Measurements from ENCODE around the gene DYNLT1. TPM values are rescaled to one million over a fixed set of nuclear protein-coding genes. Genes with fewer than 3 reads are reported as not detected.
A peak's percentile ranks its signal among the peaks of the same experiment; 100 is the strongest.

DYNLT1 gene
- polyA plus RNA-seq (2011; rRNA removed) (174 and 232 TPM in 2 replicates), polyA plus RNA-seq (2017; fragmentation: RNase III; extraction: RNeasy Plus Mini Kit Qiagen cat#74134 plus additional on column Dnase treatment) (130 to 136 TPM (median 133 TPM) in 3 replicates), polyA minus RNA-seq (2011; rRNA and poly(A)+ RNA removed) (51.4 and 52.3 TPM in 2 replicates)
- 101 and 110 TPM in 2 replicates for polyA plus RNA-seq (2012; cell fraction: cytosol; rRNA removed)
- 33.4 and 56.6 TPM in 2 replicates for polyA plus RNA-seq (2012; cell fraction: nucleus; rRNA removed)

DNA sequence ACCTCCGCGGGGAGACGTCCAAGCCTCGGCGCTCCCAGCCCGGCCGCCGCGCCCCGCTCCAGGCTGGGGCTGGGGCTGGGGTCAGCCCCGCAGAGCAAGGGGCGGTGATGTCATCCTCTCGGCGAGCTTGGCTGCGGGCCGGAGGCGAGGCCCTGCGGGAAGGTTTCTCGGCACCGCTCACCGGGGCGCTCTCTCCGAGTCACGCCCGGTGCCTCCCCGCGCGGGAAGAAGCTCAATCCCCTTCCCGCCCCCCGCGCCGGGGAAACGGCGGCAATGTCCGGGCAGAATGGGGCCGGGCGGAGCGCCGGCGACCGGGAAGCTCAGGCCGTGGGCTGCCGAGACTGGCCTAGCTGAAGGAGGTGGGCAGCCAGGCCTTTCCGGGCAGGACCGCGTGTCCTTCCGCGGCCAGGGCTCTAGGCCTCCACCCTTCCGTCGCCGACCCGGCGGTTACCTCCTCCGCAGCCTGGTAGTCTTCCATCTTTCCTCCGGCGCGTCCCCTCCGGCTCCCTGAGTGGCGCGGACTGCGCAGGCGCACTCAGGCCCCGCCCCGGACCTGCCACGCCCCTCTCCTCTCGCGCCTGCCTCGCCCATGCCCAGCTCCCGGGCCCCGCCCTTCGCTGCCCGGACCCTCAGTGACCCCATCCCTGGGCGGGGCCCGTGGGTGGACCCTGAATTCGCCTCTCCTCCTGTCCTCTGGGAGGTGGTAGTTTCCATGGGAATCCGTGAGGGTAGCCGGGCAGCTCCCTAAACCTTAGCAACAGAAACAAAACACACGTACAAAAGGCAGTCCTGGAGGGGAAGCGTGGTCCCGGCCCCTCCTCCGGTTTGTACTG is at the start of gene DYNLT1:
TSS of gene DYNLT1 (minus strand) at position 513 of the 833 bp plus-strand sequence. CDS start at position 478, 35 bp downstream.
- under 1% methylated on average over 17 of the region's 81 CpGs for WGBS (ENCODE audit: missing lambda C conversion rate)
- Histone ChIP-seq H3K4me1 (peaks cover 19% of the 10 kb centered on the region), H3K27ac (peak within 1 kb of the TSS; percentile 89 to 99), H3K9me3 (no peaks in the 10 kb centered on the region), H3K4me3 (peak within 1 kb of the TSS; percentile 84), H3K4me2 (peak within 1 kb of the TSS; percentile 79)
- peak; percentile 94 to 96 for ATAC-seq
- no peak for FAIRE-seq
- DNase-seq (ENCODE audit: low read depth in 1 of 2, low spot score in 1 of 2) = peak; percentile 77 to 88
- CTCF ChIA-PET = interaction anchor here (0.7 to 3.4 kb wide), 6 partner anchors 15 to 430 kb away, joined by 3 to 14 read pairs (median 4); no protein-coding TSS in a partner anchor
- POLR2A ChIA-PET = interaction anchor here (1.7 to 1.8 kb wide), 2 partner anchors 14 to 356 kb away, joined by 6 to 16 read pairs; partner anchors contain the start of gene RSPH3
- TF ChIP-seq TFCP2L1 (CRISPR knock-in tag; IDR thresholded peaks at IDR 0.05) (no peak), EP300 (IDR thresholded peaks at IDR 0.05) (no peak), HEYL (CRISPR knock-in tag; IDR thresholded peaks at IDR 0.05) (no peak), RAD21 (conservative IDR thresholded peaks at IDR 0.05 in 1 of 2, IDR thresholded peaks at IDR 0.05 in 1 of 2) (no peak), JUN (IDR thresholded peaks at IDR 0.05) (peak in 1 of 2 experiments; percentile 73; a peak in 2 of 5 replicates), POLR2A (IDR thresholded peaks at IDR 0.05; ENCODE audit: low read length) (peak; percentile 89), HOXB5 (CRISPR knock-in tag; IDR thresholded peaks at IDR 0.05) (no peak), NR3C1 (IDR thresholded peaks at IDR 0.05) (no peak), CHD4 (IDR thresholded peaks at IDR 0.05; ENCODE audit: borderline replicate concordance) (no peak), ZSCAN20 (CRISPR knock-in tag; IDR thresholded peaks at IDR 0.05) (no peak), CHD2 (IDR thresholded peaks at IDR 0.05; ENCODE audit: low read length, partially characterized antibody) (peak; percentile 5), NFE2L2 (conservative IDR thresholded peaks at IDR 0.05; ENCODE audit: low read length) (no peak), MAFK (IDR thresholded peaks at IDR 0.05; ENCODE audit: partially characterized antibody) (no peak), CEBPB (IDR thresholded peaks at IDR 0.05) (no peak), BHLHE40 (IDR thresholded peaks at IDR 0.05; ENCODE audit: low read depth, low read length) (no peak), MYC (IDR thresholded peaks at IDR 0.05; ENCODE audit: borderline replicate concordance, low read length) (no peak), ZNF302 (CRISPR knock-in tag; IDR thresholded peaks at IDR 0.05) (no peak), HOXA7 (CRISPR knock-in tag; IDR thresholded peaks at IDR 0.05) (no peak), FOSB (CRISPR knock-in tag; IDR thresholded peaks at IDR 0.05) (no peak), HDAC2 (IDR thresholded peaks at IDR 0.05) (no peak), EHF (CRISPR knock-in tag; IDR thresholded peaks at IDR 0.05) (no peak), KDM5A (IDR thresholded peaks at IDR 0.05) (peak; percentile 51; the same call in 1 of the 2 replicates), SMC3 (IDR thresholded peaks at IDR 0.05) (no peak), GATA3 (IDR thresholded peaks at IDR 0.05; ENCODE audit: borderline replicate concordance) (no peak)
- TF ChIP-seq, protein P1, sequence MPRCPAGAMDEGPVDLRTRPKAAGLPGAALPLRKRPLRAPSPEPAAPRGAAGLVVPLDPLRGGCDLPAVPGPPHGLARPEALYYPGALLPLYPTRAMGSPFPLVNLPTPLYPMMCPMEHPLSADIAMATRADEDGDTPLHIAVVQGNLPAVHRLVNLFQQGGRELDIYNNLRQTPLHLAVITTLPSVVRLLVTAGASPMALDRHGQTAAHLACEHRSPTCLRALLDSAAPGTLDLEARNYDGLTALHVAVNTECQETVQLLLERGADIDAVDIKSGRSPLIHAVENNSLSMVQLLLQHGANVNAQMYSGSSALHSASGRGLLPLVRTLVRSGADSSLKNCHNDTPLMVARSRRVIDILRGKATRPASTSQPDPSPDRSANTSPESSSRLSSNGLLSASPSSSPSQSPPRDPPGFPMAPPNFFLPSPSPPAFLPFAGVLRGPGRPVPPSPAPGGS (IDR thresholded peaks at IDR 0.05) = peak; percentile 48; the same call in 1 of the 3 replicates
- TF ChIP-seq, protein P2, sequence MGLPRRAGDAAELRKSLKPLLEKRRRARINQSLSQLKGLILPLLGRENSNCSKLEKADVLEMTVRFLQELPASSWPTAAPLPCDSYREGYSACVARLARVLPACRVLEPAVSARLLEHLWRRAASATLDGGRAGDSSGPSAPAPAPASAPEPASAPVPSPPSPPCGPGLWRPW (IDR thresholded peaks at IDR 0.05) = no peak
- TF ChIP-seq, protein P3, sequence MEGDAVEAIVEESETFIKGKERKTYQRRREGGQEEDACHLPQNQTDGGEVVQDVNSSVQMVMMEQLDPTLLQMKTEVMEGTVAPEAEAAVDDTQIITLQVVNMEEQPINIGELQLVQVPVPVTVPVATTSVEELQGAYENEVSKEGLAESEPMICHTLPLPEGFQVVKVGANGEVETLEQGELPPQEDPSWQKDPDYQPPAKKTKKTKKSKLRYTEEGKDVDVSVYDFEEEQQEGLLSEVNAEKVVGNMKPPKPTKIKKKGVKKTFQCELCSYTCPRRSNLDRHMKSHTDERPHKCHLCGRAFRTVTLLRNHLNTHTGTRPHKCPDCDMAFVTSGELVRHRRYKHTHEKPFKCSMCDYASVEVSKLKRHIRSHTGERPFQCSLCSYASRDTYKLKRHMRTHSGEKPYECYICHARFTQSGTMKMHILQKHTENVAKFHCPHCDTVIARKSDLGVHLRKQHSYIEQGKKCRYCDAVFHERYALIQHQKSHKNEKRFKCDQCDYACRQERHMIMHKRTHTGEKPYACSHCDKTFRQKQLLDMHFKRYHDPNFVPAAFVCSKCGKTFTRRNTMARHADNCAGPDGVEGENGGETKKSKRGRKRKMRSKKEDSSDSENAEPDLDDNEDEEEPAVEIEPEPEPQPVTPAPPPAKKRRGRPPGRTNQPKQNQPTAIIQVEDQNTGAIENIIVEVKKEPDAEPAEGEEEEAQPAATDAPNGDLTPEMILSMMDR (IDR thresholded peaks at IDR 0.05) = no peak
- TF ChIP-seq, protein P4, sequence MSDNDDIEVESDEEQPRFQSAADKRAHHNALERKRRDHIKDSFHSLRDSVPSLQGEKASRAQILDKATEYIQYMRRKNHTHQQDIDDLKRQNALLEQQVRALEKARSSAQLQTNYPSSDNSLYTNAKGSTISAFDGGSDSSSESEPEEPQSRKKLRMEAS (IDR thresholded peaks at IDR 0.05) = peak; percentile 38; the same call in 1 of the 2 replicates
- TF ChIP-seq, protein P5, sequence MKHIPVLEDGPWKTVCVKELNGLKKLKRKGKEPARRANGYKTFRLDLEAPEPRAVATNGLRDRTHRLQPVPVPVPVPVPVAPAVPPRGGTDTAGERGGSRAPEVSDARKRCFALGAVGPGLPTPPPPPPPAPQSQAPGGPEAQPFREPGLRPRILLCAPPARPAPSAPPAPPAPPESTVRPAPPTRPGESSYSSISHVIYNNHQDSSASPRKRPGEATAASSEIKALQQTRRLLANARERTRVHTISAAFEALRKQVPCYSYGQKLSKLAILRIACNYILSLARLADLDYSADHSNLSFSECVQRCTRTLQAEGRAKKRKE (CRISPR knock-in tag; IDR thresholded peaks at IDR 0.05; ENCODE audit: low read depth) = no peak
- TF ChIP-seq, protein P6, sequence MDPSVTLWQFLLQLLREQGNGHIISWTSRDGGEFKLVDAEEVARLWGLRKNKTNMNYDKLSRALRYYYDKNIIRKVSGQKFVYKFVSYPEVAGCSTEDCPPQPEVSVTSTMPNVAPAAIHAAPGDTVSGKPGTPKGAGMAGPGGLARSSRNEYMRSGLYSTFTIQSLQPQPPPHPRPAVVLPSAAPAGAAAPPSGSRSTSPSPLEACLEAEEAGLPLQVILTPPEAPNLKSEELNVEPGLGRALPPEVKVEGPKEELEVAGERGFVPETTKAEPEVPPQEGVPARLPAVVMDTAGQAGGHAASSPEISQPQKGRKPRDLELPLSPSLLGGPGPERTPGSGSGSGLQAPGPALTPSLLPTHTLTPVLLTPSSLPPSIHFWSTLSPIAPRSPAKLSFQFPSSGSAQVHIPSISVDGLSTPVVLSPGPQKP (IDR thresholded peaks at IDR 0.05; ENCODE audit: low read depth, low read length) = no peak
- TF ChIP-seq, protein P7, sequence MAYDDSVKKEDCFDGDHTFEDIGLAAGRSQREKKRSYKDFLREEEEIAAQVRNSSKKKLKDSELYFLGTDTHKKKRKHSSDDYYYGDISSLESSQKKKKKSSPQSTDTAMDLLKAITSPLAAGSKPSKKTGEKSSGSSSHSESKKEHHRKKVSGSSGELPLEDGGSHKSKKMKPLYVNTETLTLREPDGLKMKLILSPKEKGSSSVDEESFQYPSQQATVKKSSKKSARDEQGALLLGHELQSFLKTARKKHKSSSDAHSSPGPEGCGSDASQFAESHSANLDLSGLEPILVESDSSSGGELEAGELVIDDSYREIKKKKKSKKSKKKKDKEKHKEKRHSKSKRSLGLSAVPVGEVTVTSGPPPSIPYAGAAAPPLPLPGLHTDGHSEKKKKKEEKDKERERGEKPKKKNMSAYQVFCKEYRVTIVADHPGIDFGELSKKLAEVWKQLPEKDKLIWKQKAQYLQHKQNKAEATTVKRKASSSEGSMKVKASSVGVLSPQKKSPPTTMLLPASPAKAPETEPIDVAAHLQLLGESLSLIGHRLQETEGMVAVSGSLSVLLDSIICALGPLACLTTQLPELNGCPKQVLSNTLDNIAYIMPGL (CRISPR knock-in tag; IDR thresholded peaks at IDR 0.05; ENCODE audit: borderline replicate concordance) = no peak
- TF ChIP-seq, protein P8, sequence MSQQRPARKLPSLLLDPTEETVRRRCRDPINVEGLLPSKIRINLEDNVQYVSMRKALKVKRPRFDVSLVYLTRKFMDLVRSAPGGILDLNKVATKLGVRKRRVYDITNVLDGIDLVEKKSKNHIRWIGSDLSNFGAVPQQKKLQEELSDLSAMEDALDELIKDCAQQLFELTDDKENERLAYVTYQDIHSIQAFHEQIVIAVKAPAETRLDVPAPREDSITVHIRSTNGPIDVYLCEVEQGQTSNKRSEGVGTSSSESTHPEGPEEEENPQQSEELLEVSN (IDR thresholded peaks at IDR 0.05; ENCODE audit: borderline replicate concordance, low read depth) = peak; percentile 57; the same call in 1 of the 2 replicates

All from A549 (cell line).